ENCODE data around the gene EFCAB11.

- TF ChIP-seq POLR2A (IDR thresholded peaks at IDR 0.05; ENCODE audit: low read depth, low read length) (no peak), EZH2 (IDR thresholded peaks at IDR 0.05; ENCODE audit: borderline replicate concordance, low read depth, low read length, severe bottlenecking) (no peak), CTCF (IDR thresholded peaks at IDR 0.05; ENCODE audit: extremely low read depth in 1 of 2, insufficient read depth in 1 of 2, low read depth in 1 of 2, low read length in 2 of 2) (no peak)
Observed at GRCh38 chr14:89747126-89747525, 207.4 kb downstream of the EFCAB11 start.

Data from endothelial cell of umbilical vein (primary cell).